ENCODE measurements around the gene FNDC10. TPM values are rescaled to one million over a fixed set of nuclear protein-coding genes. Genes with fewer than 3 reads are reported as not detected.
A peak's percentile ranks its signal among the peaks of the same experiment; 100 is the strongest.

Gene FNDC10
- total and polyA plus RNA-seq, 8 donors, result 0.28 to 2.4 (median 1.1) TPM

GRCh38 chr1:1556505-1556904, 43.4 kb downstream of the FNDC10 start:
- Histone ChIP-seq H3K36me3 (no peaks in the 10 kb centered on the region), H3K4me3 (no peak overlapping the region), H3K4me1 (no peaks in the 10 kb centered on the region), H3K27ac (no peak overlapping the region), H3K9me3 (no peaks in the 10 kb centered on the region), H3K27me3 (no peaks in the 10 kb centered on the region)
- FAIRE-seq, result no peak
- ATAC-seq, result no peak
- 81 to 83% methylated on average over 6 of the region's 6 CpGs for WGBS, 2 donors
- intact Hi-C loops (cut with DNase I), result no loop called here
- no peak for DNase-seq
- no peak for TF ChIP-seq CTCF (IDR thresholded peaks at IDR 0.05)

GRCh38 chr1:1554926-1555915, 44.7 kb downstream of the FNDC10 start:
- no peak for FAIRE-seq
- H3K9me3 ChIP-seq, result no peaks in the 10 kb centered on the region
- ATAC-seq, result peak in 1 of 4 donors; percentile 7
- TF ChIP-seq CTCF (IDR thresholded peaks at IDR 0.05), result no peak
- no peak overlapping the region for H3K27ac ChIP-seq
- no peaks in the 10 kb centered on the region for H3K36me3 ChIP-seq
- DNase-seq, result no peak
- intact Hi-C loops (cut with DNase I), result no loop called here
- H3K4me1 ChIP-seq, result peaks cover 5 to 11% (median 11%) of the 10 kb centered on the region in 3 donors
- WGBS, 2 donors, result 77 to 85% methylated on average over 31 of the region's 31 CpGs
- H3K27me3 ChIP-seq, result no peaks in the 10 kb centered on the region
- H3K4me3 ChIP-seq, result no peak overlapping the region

DNA sequence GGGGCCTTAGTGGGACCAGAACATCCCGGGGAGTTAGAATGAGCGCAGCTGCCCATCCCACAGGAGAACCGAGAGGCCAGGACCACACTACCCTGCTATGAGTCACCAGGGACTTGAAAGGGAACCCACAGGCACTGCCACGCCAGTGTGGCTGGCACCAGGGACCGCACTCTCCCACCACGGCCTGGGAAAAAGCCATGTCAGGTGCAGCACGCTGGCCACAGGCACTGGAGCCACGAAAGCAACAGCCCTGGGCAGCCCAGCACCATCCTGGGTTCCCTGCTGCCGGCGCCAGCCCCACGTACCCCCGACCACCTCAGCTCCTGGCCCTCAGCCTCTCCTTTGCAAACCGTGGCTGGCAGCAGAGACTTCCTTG, 45.4 kb downstream of the FNDC10 start:
- no peak overlapping the region for H3K27ac ChIP-seq
- no peak for TF ChIP-seq CTCF (IDR thresholded peaks at IDR 0.05)
- FAIRE-seq (no peak), ATAC-seq (no peak), DNase-seq (no peak)
- H3K4me3 ChIP-seq, result no peak overlapping the region
- no peaks in the 10 kb centered on the region for H3K9me3 ChIP-seq
- intact Hi-C loops (cut with DNase I), result no loop called here
- H3K27me3 ChIP-seq, result no peaks in the 10 kb centered on the region
- 79 to 83% methylated on average over 13 of the region's 13 CpGs for WGBS, 2 donors
- H3K36me3 ChIP-seq, result no peaks in the 10 kb centered on the region
- peaks cover 5 to 11% (median 11%) of the 10 kb centered on the region in 3 donors for H3K4me1 ChIP-seq

DNA sequence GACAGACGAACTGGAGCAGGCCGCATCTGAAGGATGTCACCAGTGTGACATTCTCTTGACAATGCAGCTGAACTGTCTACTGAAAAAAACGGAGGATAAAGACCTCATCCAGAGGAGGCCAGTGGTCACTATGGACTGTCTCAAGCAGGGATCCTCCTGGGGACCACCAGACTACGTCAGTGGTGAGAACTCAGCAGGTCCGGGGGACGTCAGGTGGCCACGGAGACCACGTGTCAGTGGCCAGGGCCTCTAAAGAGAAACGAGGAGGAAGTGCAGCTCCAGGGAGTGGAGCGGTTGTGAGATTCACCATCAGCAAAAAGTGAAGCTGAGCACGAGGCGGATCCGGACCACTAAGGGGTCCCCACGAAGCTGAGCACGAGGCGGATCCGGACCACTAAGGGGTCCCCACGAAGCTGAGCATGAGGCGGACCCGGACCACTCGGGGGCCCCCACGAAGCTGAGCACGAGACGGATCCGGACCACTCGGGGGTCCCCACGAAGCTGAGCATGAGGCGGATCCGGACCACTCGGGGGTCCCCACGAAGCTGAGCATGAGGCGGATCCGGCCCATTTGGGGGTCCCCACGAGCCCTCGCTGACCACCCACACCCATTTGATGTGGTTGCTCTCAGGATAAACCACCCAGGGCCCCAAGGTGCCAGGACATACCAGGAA, 46.0 kb downstream of the FNDC10 start:
- no peak overlapping the region for H3K27ac ChIP-seq
- H3K36me3 ChIP-seq, result no peaks in the 10 kb centered on the region
- peaks cover 5 to 11% (median 11%) of the 10 kb centered on the region in 3 donors for H3K4me1 ChIP-seq
- ATAC-seq (no peak), DNase-seq (no peak), FAIRE-seq (no peak)
- intact Hi-C loops (cut with DNase I), result no loop called here
- H3K4me3 ChIP-seq, result no peak overlapping the region
- no peaks in the 10 kb centered on the region for H3K9me3 ChIP-seq
- TF ChIP-seq CTCF (IDR thresholded peaks at IDR 0.05), result no peak
- 87% methylated on average over 35 of the region's 35 CpGs for WGBS, 2 donors
- no peaks in the 10 kb centered on the region for H3K27me3 ChIP-seq

Data from pancreas (tissue), 10 donors.